HS-5 (cell line): ENCODE measurements around the gene CD53.
"Not testable (repeated sequence)": the region's sequence is repeated elsewhere in the genome, so short reads cannot be mapped to it uniquely, and the experiment has no call there.

Experiments used
- DNase-seq: peaks from one replicate; pipeline ENCODE4 v3.0.0-alpha.2; 2012; ENCODE audit warnings: low read depth

Gene CD53

GRCh38 chr1:110916274-110916668 lies 43.3 kb downstream of the CD53 start:
- DNase-seq: no peak

DNA sequence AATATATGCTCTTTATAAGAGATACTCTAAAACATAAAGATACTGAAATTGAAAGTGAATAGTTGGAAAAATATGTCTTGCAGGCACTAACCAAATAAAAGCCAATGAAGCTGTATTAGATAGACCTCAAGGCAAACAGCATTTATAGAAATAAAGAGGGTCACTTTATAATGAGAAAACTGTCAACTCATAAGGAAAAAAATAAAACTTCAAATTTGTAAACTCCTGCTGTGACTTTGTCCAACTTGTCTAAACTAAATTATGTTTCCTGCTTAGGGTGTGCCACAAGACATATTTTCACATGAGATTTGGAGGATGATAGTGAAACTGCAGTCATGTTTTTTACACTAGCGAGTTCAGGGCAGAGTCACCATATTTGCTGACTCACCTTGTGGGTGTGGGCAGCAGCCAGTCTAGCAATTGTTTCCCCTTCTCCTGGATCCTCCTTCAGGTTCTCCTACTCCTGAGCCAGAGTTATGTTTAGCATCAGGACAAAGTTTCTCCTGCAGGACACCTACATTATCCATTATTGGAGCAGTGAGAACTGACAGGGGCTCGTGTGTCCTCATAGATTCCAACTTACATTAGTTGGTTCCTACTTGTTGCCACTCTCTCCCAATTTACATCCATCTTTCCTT lies 43.8 kb downstream of the CD53 start:
- DNase-seq: peak; percentile 34

DNA sequence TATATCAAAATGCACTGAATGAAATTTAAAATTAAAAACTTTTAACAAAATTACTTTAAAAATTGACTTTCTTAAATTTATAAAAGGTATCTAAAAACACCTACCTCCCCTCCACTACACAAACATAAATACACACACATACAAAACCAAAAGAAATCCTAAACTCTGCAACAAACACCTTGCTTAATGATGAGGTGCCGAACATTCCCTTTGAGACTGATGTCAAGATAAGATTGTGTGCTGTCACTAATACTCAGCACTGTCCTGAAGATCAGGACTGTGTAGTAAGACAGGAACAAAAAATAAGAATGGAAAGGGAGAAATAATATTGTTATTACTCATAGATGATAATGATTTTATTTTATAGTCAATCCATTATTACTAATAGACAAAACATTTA lies 45.1 kb downstream of the CD53 start:
- DNase-seq: no peak

DNA sequence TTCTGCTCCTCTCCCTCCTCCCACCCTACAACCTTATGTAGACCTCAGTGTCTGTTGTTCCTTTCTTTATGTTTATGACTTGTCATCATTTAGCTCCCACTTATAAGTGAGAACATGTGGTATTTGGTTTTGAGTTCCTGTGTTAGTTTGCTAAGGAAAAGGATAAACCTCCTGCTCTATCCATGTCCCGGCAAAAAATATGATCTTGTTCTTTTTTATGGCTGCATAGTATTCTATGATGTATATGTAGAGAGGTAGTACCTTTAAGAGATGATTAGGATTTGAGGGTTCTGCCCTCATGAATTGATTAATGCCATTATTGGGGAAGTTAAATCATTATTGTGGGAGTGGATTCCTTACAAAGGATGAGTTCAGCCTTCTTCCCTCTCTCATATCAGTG lies 49.0 kb downstream of the CD53 start:
- no peak for DNase-seq

DNA sequence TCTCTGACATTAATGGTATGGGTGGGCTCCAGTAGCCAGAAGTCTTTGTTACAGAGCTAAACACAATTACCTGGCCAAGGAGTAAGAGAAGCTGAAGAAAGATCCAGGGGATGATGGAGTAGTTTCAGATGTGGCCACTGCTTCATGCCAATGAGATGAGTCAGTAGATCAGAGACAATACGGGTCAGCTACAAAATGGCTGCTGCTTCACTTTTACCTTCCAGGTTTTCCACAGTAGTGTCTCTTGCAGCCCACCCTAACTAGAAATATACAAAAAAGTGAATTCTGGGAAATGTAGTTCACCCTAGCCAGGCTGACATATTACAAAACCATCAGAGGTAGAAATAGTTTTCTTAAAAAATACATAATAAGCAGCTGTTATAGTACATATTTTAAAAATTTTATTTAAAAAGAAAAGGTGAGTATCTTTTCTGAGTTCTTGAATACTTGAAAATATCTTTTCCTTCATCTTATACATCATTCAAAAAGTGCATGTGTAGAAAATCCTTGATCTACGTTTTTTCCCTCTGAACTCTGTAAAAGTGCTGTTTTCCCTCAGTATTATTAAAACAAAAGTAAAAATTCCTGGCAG lies 54.6 kb downstream of the CD53 start:
- DNase-seq: peak; percentile 23

- DNase-seq: no peak
Measured at GRCh38 chr1:110928191-110928590, 55.2 kb downstream of the CD53 start.

DNA sequence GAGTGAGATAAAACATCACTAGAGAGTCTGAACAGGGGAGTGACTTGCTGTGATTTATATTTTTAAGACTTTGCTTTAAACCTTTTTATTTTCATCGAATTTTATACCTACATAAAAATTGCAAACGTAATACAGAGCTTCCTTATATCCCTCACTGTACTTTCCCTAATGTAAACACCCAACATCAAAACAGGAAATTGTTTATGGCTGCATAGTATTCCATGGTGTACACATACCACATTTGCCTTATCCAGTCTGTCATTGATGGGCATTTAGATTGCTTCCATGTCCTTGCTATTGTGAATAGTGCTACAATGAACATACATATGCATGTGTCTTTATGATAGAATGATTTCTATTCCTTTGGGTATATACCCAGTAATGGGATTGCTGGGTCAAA lies 56.0 kb downstream of the CD53 start:
- no peak for DNase-seq

DNA sequence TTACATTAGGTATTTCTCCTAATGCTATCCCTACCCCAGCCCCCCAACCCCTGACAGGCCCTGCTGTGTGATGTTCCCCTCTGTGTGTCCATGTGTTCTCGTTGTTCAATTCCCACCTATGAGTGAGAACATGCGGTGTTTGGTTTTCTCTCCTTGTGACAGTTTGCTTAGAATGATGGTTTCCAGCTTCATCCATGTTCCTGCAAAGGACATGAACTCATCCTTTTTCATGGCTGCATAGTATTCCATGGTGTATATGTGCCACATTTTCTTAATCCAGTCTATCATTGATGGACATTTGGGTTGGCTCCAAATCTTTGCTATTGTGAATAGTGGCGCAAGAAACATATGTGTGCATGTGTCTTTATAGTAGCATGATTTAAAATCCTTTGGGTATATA lies 58.1 kb downstream of the CD53 start:
- not testable (repeated sequence) for DNase-seq

GRCh38 chr1:110936567-110936966 lies 63.6 kb downstream of the CD53 start:
- no peak for DNase-seq

DNA sequence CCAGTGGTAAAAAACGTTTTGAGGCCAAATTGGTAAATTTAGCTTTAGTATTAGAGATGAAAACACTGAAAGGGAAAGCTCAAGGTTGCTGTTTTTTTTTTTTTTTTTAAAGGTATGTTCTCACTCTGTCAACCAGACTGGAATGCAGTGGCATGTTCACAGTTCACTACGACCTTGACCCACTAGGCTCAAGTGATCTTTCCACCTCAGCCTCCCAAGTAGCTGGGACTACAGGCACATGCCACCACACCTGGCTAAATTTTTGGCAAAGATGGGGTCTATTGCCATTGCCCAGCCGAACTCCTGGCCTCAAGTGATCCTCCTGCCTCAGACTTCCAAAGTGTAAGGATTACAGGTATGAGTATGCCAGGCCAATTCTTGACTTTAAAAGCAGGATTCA lies 71.9 kb downstream of the CD53 start:
- no peak for DNase-seq

DNA sequence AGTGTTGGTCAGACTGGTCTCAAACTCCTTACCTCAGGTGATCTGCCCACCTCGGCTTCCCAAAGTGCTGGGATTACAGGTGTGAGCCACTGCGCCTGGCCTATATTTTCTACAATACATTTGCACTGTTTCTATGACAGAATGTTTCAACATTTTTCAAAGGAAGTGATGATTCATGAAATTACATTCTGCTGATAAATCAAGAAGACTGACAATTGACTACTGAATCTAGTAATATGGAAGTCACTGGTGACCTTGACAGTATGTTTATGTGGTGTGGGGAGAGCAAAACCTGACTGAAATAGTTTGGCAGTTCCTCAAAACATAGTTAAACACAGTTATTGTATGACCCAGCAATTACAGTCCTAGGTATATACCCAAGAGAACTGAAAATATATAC lies 72.7 kb downstream of the CD53 start:
- DNase-seq: no peak

DNA sequence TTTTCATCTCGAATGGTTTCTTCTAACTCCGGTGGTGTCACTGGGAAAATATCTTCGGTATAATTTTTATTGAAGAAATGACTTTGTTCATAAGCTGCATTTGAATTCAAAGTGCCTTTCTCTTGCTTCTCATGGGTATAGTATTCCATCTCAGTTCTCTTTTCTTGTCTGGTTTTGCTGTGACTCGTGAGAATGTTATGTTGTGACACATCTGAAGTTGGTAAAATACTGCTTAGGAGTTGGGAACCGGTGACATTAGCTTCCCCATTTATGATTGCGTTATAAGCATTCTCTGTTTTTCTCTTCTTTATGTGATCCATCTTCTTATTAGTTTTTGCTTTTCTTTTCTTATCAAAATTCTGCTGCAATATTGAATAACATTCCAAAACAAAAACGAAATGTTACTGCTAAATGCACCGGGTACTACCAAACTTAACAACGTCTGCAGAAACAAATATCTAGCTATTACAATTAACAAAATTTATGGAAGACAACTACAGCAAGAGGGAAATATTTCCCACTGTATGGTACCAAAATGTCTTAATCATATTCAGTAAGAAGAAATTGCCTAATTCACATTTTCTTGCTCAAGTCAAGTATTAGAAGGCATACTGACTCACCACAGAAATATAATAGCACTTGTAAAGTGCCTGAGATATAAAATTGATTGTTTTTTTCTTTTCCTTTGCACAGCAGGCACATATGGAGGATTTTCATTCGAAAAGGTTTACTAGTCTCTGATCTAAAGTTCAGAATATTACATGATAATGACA lies 75.3 kb downstream of the CD53 start:
- no peak for DNase-seq
